Activated CD8-positive, alpha-beta memory T cell treated with anti-CD3 and anti-CD28 coated beads for 4 hours (primary cell): ENCODE results near the gene PCDH9.

Experiments used
- DNase-seq, 2 donors: peaks; one replicate each; pipeline ENCODE4 v3.0.0-alpha.2; 2020; ENCODE audit warnings: low read depth in 2 of 2

PCDH9 gene

GRCh38 chr13:67156723-67157060 lies 73.4 kb downstream of the PCDH9 start:
- no peak for DNase-seq

GRCh38 chr13:67155898-67156722 lies 74.0 kb downstream of the PCDH9 start:
- no peak for DNase-seq

GRCh38 chr13:67152085-67152484 lies 78.1 kb downstream of the PCDH9 start:
- DNase-seq: no peak

- no peak for DNase-seq
Observed at GRCh38 chr13:67151652-67152051, 78.5 kb downstream of the PCDH9 start.

GRCh38 chr13:67150608-67151007 lies 79.5 kb downstream of the PCDH9 start:
- DNase-seq: no peak

GRCh38 chr13:67148161-67148571 lies 82.0 kb downstream of the PCDH9 start:
- no peak for DNase-seq

GRCh38 chr13:67147342-67148133 lies 82.6 kb downstream of the PCDH9 start:
- DNase-seq: no peak

- DNase-seq: no peak
Observed at GRCh38 chr13:67146523-67147130, 83.5 kb downstream of the PCDH9 start.

GRCh38 chr13:67145950-67146349 lies 84.2 kb downstream of the PCDH9 start:
- no peak for DNase-seq

- DNase-seq: no peak
Observed at GRCh38 chr13:67143544-67144115, 86.5 kb downstream of the PCDH9 start.

- no peak for DNase-seq
Observed at GRCh38 chr13:67140006-67140405, 90.1 kb downstream of the PCDH9 start.

- no peak for DNase-seq
Observed at GRCh38 chr13:67139551-67139950, 90.6 kb downstream of the PCDH9 start.

GRCh38 chr13:67138970-67139369 lies 91.2 kb downstream of the PCDH9 start:
- DNase-seq: no peak

- no peak for DNase-seq
Observed at GRCh38 chr13:67137044-67137735, 92.9 kb downstream of the PCDH9 start.

GRCh38 chr13:67136157-67136556 lies 94.0 kb downstream of the PCDH9 start:
- no peak for DNase-seq

GRCh38 chr13:67135356-67135755 lies 94.8 kb downstream of the PCDH9 start:
- no peak for DNase-seq

GRCh38 chr13:67134417-67135129 lies 95.6 kb downstream of the PCDH9 start:
- no peak for DNase-seq

GRCh38 chr13:67133476-67133875 lies 96.7 kb downstream of the PCDH9 start:
- no peak for DNase-seq

GRCh38 chr13:67131393-67131792 lies 98.7 kb downstream of the PCDH9 start:
- no peak for DNase-seq

- DNase-seq: no peak
Observed at GRCh38 chr13:67130444-67130843, 99.7 kb downstream of the PCDH9 start.

GRCh38 chr13:67128136-67128535 lies 102.0 kb downstream of the PCDH9 start:
- no peak for DNase-seq
